MM.1S (cell line): Measurements from ENCODE around the gene CFAP97D1.
"Not testable (repeated sequence)": the region's sequence is repeated elsewhere in the genome, so short reads cannot be mapped to it uniquely, and the experiment has no call there.

Source experiments
- DNase-seq: peaks from one replicate; pipeline ENCODE4 v3.0.0-alpha.2; 2015
- H2AFZ ChIP-seq: fragments of 300-600 bp; sonication (generic); 2 replicates; pipeline ENCODE4 v1.6.0; 2016; ENCODE audit warnings: antibody characterized with exemption, low read length
- H3F3A ChIP-seq: fragments of 300-600 bp; sonication (generic); 2 replicates; pipeline ENCODE4 v1.6.1; 2016; ENCODE audit warnings: mild to moderate bottlenecking, antibody characterized with exemption, low read length, moderate library complexity, mixed read lengths; ENCODE audit not compliant: insufficient read depth
- H3K27ac ChIP-seq: fragments of 300-600 bp; sonication (generic); 2 replicates; pipeline ENCODE4 v1.5.1; 2016; ENCODE audit warnings: mild to moderate bottlenecking, low read length
- H3K27me3 ChIP-seq: fragments of 300-600 bp; sonication (generic); replicated peaks from 2 replicates; pipeline ENCODE4 v1.6.0; 2016; ENCODE audit warnings: low read length; ENCODE audit not compliant: insufficient read depth
- H3K36me3 ChIP-seq: fragments of 300-600 bp; sonication (generic); replicated peaks from 2 replicates; pipeline ENCODE4 v1.6.1; 2016; ENCODE audit warnings: mild to moderate bottlenecking, low read length, mixed read lengths; ENCODE audit not compliant: insufficient read depth
- H3K4me1 ChIP-seq: fragments of 300-600 bp; sonication (generic); 2 replicates; pipeline ENCODE4 v1.6.1; 2016; ENCODE audit warnings: low read length, mixed read lengths
- H3K4me2 ChIP-seq: fragments of 300-600 bp; sonication (generic); 2 replicates; pipeline ENCODE4 v1.6.0; 2016; ENCODE audit warnings: low read depth, low read length
- H3K4me3 ChIP-seq: fragments of 300-600 bp; sonication (generic); 2 replicates; pipeline ENCODE4 v1.5.1; 2016; ENCODE audit warnings: low read length, mixed read lengths
- H3K79me2 ChIP-seq: fragments of 300-600 bp; sonication (generic); 2 replicates; pipeline ENCODE4 v1.6.1; 2016; ENCODE audit warnings: mixed run types, low read length, mixed read lengths
- H3K9ac ChIP-seq: fragments of 300-600 bp; sonication (generic); 2 replicates; pipeline ENCODE4 v1.6.1; 2016; ENCODE audit warnings: low read length, mixed read lengths
- H3K9me2 ChIP-seq: fragments of 300-600 bp; sonication (generic); replicated peaks from 2 replicates; pipeline ENCODE4 v1.6.1; 2016; ENCODE audit warnings: mild to moderate bottlenecking, low read length, mixed read lengths; ENCODE audit not compliant: insufficient read depth
- H3K9me3 ChIP-seq: fragments of 300-600 bp; sonication (generic); replicated peaks from 2 replicates; pipeline ENCODE4 v1.6.1; 2016; ENCODE audit warnings: mild to moderate bottlenecking, low read length, mixed read lengths; ENCODE audit not compliant: insufficient read depth
- H4K20me1 ChIP-seq: fragments of 300-600 bp; sonication (generic); 2 replicates; pipeline ENCODE4 v1.6.1; 2016; ENCODE audit warnings: mild to moderate bottlenecking, low read length, moderate library complexity, mixed read lengths; ENCODE audit not compliant: insufficient read depth
- CTCF ChIP-seq: fragments of 300-600 bp; sonication (generic); IDR thresholded peaks from 2 replicates; pipeline ENCODE4 v1.5.1; 2016; ENCODE audit warnings: antibody characterized with exemption, low read length, mixed read lengths
- EZH2 ChIP-seq: fragments of 300-600 bp; sonication (generic); optimal IDR thresholded peaks from 2 replicates; pipeline ENCODE3; 2017; ENCODE audit warnings: low read depth, mild to moderate bottlenecking, antibody characterized with exemption, low read length, mixed read lengths
- EZH2phosphoT487 ChIP-seq: fragments of 300-600 bp; sonication (generic); IDR thresholded peaks from 2 replicates; pipeline ENCODE4 v1.6.1; 2018; ENCODE audit warnings: antibody characterized with exemption, low read length

Gene CFAP97D1

GRCh38 chr17:43790311-43790940 lies 10.2 kb downstream of the CFAP97D1 start:
- H3K9me2 ChIP-seq = no peaks in the 10 kb centered on the region
- DNase-seq = no peak
- no peak overlapping the region for H3K4me2 ChIP-seq
- H3K9ac ChIP-seq = no peak overlapping the region
- no peaks in the 10 kb centered on the region for H3K4me1 ChIP-seq
- H3K79me2 ChIP-seq = no peaks in the 10 kb centered on the region
- no peaks in the 10 kb centered on the region for H4K20me1 ChIP-seq
- TF ChIP-seq CTCF (no peak), EZH2 (no peak)
- H3F3A ChIP-seq = no peaks in the 10 kb centered on the region
- no peak overlapping the region for H2AFZ ChIP-seq
- no peak overlapping the region for H3K27ac ChIP-seq
- no peaks in the 10 kb centered on the region for H3K36me3 ChIP-seq
- peaks cover 31% of the 10 kb centered on the region for H3K27me3 ChIP-seq
- H3K4me3 ChIP-seq = no peak overlapping the region
- no peaks in the 10 kb centered on the region for H3K9me3 ChIP-seq

- no peak overlapping the region for H3K4me2 ChIP-seq
- no peak overlapping the region for H3K4me3 ChIP-seq
These were observed 11.4 kb downstream of the CFAP97D1 start for GRCh38 chr17:43791589-43791988.

GRCh38 chr17:43792668-43793067 lies 12.4 kb downstream of the CFAP97D1 start:
- H3K9me2 ChIP-seq, H3K4me1 ChIP-seq, H3K9ac ChIP-seq, DNase-seq, H4K20me1 ChIP-seq, H3K27ac ChIP-seq, H3K4me3 ChIP-seq, H3K36me3 ChIP-seq, H2AFZ ChIP-seq, H3K79me2 ChIP-seq, H3F3A ChIP-seq, H3K9me3 ChIP-seq, H3K4me2 ChIP-seq: not testable (repeated sequence)
- H3K27me3 ChIP-seq = peaks cover 14% of the 10 kb centered on the region

More at GRCh38 chr17:43791589-43791988, 11.4 kb downstream of the CFAP97D1 start:
- H2AFZ ChIP-seq = no peak overlapping the region
- no peaks in the 10 kb centered on the region for H3K9me2 ChIP-seq
- H4K20me1 ChIP-seq = no peaks in the 10 kb centered on the region
- peaks cover 20% of the 10 kb centered on the region for H3K27me3 ChIP-seq
- DNase-seq = no peak
- H3K36me3 ChIP-seq = no peaks in the 10 kb centered on the region
- H3K79me2 ChIP-seq = no peaks in the 10 kb centered on the region
- no peaks in the 10 kb centered on the region for H3F3A ChIP-seq
- no peak overlapping the region for H3K27ac ChIP-seq
- H3K9ac ChIP-seq = no peak overlapping the region
- no peaks in the 10 kb centered on the region for H3K9me3 ChIP-seq
- TF ChIP-seq CTCF = no peak
- no peak for TF ChIP-seq EZH2
- no peak for TF ChIP-seq EZH2phosphoT487
- H3K4me1 ChIP-seq = no peaks in the 10 kb centered on the region

- H3K36me3 ChIP-seq, H3K4me1 ChIP-seq, H3K27ac ChIP-seq, DNase-seq, H4K20me1 ChIP-seq, H3F3A ChIP-seq, H3K9me2 ChIP-seq, H2AFZ ChIP-seq, H3K79me2 ChIP-seq, H3K9ac ChIP-seq, H3K4me2 ChIP-seq, H3K9me3 ChIP-seq, H3K4me3 ChIP-seq: not testable (repeated sequence)
- peaks cover 21% of the 10 kb centered on the region for H3K27me3 ChIP-seq
These were observed 17.8 kb downstream of the CFAP97D1 start for GRCh38 chr17:43798024-43798423.
